GM19452 (cell line): Measurements from ENCODE around the gene NSD2.
"Not testable (repeated sequence)": the region's sequence is repeated elsewhere in the genome, so short reads cannot be mapped to it uniquely, and the experiment has no call there.

Source experiments
- ATAC-seq: cut with Tn5 transposase; IDR thresholded peaks from one replicate; pipeline ENCODE4 v1.9.1; 2021; ENCODE audit not compliant: unreplicated experiment

Gene NSD2

DNA sequence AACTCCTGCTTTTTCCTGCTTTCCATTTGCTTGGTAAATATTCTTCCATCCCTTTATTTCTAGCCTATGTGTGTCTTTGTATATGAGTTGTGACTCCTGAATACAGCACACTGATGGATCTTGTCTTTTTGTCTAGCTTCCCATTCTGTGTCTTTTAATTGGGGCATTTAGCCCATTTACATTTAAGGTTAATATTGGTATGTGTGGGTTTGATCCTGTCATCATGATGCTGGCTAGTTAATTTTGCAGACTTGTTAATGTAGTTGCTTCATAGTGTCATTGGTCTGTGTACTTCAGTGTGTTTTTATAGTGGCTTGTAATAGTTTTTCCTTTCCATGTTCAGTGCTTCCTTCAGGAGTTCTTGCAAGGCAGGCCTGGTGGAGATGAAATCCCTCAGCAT, 160.0 kb downstream of the NSD2 start:
- not testable (repeated sequence) for ATAC-seq
